ENCODE measurements around the gene CLK1.

CLK1 gene

DNA sequence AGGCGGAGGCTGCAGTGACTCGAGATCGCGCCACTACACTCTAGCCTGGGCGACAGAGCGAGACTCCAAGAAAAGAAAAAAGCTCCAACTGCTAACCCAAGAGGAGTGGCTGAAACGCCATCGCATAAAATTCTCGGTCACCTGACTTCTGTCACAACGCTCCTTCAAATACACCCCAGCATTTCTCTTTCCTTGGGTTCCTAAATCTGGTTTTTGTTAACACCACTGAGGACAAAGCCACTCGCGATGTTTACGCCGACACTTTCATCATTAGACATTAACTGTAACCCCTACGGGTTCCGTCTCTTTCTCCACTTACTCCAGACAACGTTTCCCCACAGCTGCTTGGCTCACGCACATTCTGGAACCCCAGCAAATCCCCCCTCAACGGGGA, 679 bp downstream of the CLK1 start:
- TF ChIP-seq, protein P1, sequence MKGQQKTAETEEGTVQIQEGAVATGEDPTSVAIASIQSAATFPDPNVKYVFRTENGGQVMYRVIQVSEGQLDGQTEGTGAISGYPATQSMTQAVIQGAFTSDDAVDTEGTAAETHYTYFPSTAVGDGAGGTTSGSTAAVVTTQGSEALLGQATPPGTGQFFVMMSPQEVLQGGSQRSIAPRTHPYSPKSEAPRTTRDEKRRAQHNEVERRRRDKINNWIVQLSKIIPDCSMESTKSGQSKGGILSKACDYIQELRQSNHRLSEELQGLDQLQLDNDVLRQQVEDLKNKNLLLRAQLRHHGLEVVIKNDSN (IDR thresholded peaks at IDR 0.05): no peak
- no peak for TF ChIP-seq EGR1 (IDR thresholded peaks at IDR 0.05)
- TF ChIP-seq EP300 (IDR thresholded peaks at IDR 0.05; ENCODE audit: borderline replicate concordance): no peak
- TF ChIP-seq, protein P2, sequence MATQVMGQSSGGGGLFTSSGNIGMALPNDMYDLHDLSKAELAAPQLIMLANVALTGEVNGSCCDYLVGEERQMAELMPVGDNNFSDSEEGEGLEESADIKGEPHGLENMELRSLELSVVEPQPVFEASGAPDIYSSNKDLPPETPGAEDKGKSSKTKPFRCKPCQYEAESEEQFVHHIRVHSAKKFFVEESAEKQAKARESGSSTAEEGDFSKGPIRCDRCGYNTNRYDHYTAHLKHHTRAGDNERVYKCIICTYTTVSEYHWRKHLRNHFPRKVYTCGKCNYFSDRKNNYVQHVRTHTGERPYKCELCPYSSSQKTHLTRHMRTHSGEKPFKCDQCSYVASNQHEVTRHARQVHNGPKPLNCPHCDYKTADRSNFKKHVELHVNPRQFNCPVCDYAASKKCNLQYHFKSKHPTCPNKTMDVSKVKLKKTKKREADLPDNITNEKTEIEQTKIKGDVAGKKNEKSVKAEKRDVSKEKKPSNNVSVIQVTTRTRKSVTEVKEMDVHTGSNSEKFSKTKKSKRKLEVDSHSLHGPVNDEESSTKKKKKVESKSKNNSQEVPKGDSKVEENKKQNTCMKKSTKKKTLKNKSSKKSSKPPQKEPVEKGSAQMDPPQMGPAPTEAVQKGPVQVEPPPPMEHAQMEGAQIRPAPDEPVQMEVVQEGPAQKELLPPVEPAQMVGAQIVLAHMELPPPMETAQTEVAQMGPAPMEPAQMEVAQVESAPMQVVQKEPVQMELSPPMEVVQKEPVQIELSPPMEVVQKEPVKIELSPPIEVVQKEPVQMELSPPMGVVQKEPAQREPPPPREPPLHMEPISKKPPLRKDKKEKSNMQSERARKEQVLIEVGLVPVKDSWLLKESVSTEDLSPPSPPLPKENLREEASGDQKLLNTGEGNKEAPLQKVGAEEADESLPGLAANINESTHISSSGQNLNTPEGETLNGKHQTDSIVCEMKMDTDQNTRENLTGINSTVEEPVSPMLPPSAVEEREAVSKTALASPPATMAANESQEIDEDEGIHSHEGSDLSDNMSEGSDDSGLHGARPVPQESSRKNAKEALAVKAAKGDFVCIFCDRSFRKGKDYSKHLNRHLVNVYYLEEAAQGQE (IDR thresholded peaks at IDR 0.05; ENCODE audit: low read depth): no peak
- no peak for TF ChIP-seq CREB1 (IDR thresholded peaks at IDR 0.05; ENCODE audit: low read depth)
- TF ChIP-seq CEBPB (IDR thresholded peaks at IDR 0.05): no peak
- TF ChIP-seq TEAD4 (IDR thresholded peaks at IDR 0.05): no peak
- TF ChIP-seq NFIC (IDR thresholded peaks at IDR 0.05): no peak
- no peak for TF ChIP-seq RAD21 (IDR thresholded peaks at IDR 0.05; ENCODE audit: low read depth)
- TF ChIP-seq, protein P3, sequence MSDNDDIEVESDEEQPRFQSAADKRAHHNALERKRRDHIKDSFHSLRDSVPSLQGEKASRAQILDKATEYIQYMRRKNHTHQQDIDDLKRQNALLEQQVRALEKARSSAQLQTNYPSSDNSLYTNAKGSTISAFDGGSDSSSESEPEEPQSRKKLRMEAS (IDR thresholded peaks at IDR 0.05): no peak
- TF ChIP-seq ZBTB7A (IDR thresholded peaks at IDR 0.05; ENCODE audit: low read depth): no peak
- TF ChIP-seq YY1 (IDR thresholded peaks at IDR 0.05; ENCODE audit: low read depth): no peak
- TF ChIP-seq FOXM1 (IDR thresholded peaks at IDR 0.05; ENCODE audit: borderline replicate concordance, low read depth): no peak
- no peak for TF ChIP-seq TCF12 (IDR thresholded peaks at IDR 0.05; ENCODE audit: low read depth)
- TF ChIP-seq TAF1 (IDR thresholded peaks at IDR 0.05; ENCODE audit: low read depth): no peak

DNA sequence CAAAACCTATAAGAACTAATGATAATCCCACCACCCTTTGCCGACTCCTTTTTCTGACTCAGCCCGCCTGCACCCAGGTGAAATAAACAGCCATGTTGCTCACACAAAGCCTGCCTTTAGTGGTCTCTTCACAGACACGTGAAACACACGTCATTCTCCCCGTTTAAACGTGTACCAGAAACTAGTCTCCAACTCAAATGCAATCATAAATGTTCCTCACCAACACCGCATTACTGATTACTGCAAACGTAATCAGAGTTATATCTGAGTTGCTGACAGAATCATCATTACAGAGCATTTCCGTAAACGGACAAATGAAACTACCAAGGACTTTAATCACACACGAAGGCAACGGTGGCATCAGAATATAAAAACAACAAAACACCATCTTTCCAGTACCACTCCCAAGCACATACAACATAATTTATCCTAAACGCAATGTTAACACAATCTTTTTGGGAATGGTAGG, 1.9 kb downstream of the CLK1 start:
- TF ChIP-seq, protein P1 (IDR thresholded peaks at IDR 0.05): no peak
- TF ChIP-seq TEAD4 (IDR thresholded peaks at IDR 0.05): no peak

DNA sequence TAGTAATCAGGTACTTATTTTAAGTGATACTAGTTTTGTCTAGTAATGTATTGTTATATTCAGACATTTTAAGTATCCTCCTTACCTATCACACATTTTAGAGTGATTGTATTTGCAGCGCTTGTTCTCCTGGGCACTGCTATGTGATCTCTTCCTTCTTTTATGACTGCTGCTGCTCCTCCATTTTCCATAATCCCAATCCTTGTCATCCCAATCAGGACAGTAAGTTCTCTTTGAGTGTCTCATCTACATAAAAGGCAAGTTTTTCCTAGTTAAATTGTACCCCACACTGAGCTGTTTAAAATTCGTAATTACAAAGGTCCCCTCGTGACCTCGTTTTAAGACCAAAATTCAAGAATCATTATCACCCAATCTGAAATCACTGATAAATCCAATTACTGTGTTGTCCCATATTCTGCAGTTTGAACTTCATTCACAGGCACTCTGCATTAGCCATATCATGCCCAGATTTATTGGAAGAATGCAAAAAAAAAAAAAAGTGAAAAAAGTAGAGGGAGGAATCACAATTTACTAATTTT, 2.8 kb downstream of the CLK1 start:
- TF ChIP-seq TAF1 (IDR thresholded peaks at IDR 0.05; ENCODE audit: low read depth) (no peak), ZBTB7A (IDR thresholded peaks at IDR 0.05; ENCODE audit: low read depth) (no peak), CEBPB (IDR thresholded peaks at IDR 0.05) (no peak), FOXM1 (IDR thresholded peaks at IDR 0.05; ENCODE audit: borderline replicate concordance, low read depth) (no peak)

DNA sequence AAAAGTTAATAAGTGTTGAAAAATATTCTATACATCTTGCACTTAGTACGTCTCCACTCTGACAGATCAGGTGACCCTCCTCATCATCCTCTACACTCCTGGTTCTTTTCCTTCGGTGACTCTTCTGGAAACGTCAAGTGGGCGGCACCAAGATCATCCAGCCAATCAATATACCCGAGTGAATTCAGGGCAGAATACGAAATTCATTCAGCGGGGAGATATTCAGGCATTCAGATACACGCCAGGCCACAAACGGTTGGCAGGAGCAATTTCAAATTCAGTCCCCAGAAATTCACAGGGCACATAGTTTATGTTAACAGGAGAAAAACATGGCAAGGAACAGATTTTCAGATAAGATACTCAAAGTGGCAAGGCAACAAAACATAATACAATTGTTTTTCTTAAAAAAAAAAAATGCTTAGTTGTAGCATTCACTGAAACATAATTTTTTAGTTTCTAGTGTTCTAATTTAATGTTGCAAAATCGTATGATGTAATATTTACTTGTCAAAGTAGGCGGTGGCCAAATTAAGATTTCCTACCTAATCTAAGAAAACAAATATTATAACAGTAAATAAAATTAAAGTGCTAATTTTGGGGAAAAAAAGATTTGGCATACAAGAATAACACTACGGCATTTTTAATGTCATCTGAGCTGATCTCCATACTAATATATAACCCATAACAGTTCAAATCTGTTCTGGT, 4.2 kb downstream of the CLK1 start:
- TF ChIP-seq TEAD4 (IDR thresholded peaks at IDR 0.05) (no peak), RAD21 (IDR thresholded peaks at IDR 0.05; ENCODE audit: low read depth) (no peak), CREB1 (IDR thresholded peaks at IDR 0.05; ENCODE audit: low read depth) (no peak), TCF12 (IDR thresholded peaks at IDR 0.05; ENCODE audit: low read depth) (no peak), TAF1 (IDR thresholded peaks at IDR 0.05; ENCODE audit: low read depth) (no peak), ZBTB7A (IDR thresholded peaks at IDR 0.05; ENCODE audit: low read depth) (no peak), EGR1 (IDR thresholded peaks at IDR 0.05) (no peak), CEBPB (IDR thresholded peaks at IDR 0.05) (no peak)
- TF ChIP-seq, protein P2 (IDR thresholded peaks at IDR 0.05; ENCODE audit: low read depth): no peak
- TF ChIP-seq, protein P3 (IDR thresholded peaks at IDR 0.05): no peak
- TF ChIP-seq, protein P1 (IDR thresholded peaks at IDR 0.05): no peak

DNA sequence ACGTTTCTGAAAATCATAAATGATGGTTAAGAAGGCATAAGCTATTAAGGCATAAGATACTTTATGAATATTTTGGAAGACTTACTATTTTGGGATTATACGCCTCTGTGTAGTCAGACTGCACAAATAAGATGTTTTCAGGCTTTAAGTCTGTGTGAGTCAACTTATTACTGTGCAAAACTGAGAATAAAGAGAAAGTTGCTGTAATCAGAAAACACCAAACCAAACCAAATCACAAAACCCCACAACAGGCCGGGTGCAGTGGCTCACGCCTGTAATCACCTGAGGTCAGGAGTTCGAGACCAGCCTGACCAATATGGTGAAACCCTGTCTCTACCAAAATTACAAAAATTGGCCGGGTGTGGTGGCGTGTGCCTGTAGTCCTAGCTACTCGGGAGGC, 7.7 kb downstream of the CLK1 start:
- TF ChIP-seq, protein P1 (IDR thresholded peaks at IDR 0.05): no peak
- TF ChIP-seq, protein P2 (IDR thresholded peaks at IDR 0.05; ENCODE audit: low read depth): no peak
- no peak for TF ChIP-seq ZBTB7A (IDR thresholded peaks at IDR 0.05; ENCODE audit: low read depth)
- TF ChIP-seq EGR1 (IDR thresholded peaks at IDR 0.05): no peak
- TF ChIP-seq EP300 (IDR thresholded peaks at IDR 0.05; ENCODE audit: borderline replicate concordance): no peak
- TF ChIP-seq TCF12 (IDR thresholded peaks at IDR 0.05; ENCODE audit: low read depth): no peak
- TF ChIP-seq TEAD4 (IDR thresholded peaks at IDR 0.05): no peak
- no peak for TF ChIP-seq YY1 (IDR thresholded peaks at IDR 0.05; ENCODE audit: low read depth)
- no peak for TF ChIP-seq CEBPB (IDR thresholded peaks at IDR 0.05)
- TF ChIP-seq, protein P3 (IDR thresholded peaks at IDR 0.05): no peak
- TF ChIP-seq NFIC (IDR thresholded peaks at IDR 0.05): no peak
- no peak for TF ChIP-seq TAF1 (IDR thresholded peaks at IDR 0.05; ENCODE audit: low read depth)
- no peak for TF ChIP-seq RAD21 (IDR thresholded peaks at IDR 0.05; ENCODE audit: low read depth)
- no peak for TF ChIP-seq FOXM1 (IDR thresholded peaks at IDR 0.05; ENCODE audit: borderline replicate concordance, low read depth)
- no peak for TF ChIP-seq CREB1 (IDR thresholded peaks at IDR 0.05; ENCODE audit: low read depth)

Measured in Ishikawa (cell line).